GM04504 (cell line): ENCODE data around the gene LCN15.
"Not testable (repeated sequence)": the region's sequence is repeated elsewhere in the genome, so short reads cannot be mapped to it uniquely, and the experiment has no call there.

Source experiments
- DNase-seq: peaks from one replicate; pipeline ENCODE4 v3.0.0-alpha.2; 2012; ENCODE audit warnings: low read depth

LCN15 gene

DNA sequence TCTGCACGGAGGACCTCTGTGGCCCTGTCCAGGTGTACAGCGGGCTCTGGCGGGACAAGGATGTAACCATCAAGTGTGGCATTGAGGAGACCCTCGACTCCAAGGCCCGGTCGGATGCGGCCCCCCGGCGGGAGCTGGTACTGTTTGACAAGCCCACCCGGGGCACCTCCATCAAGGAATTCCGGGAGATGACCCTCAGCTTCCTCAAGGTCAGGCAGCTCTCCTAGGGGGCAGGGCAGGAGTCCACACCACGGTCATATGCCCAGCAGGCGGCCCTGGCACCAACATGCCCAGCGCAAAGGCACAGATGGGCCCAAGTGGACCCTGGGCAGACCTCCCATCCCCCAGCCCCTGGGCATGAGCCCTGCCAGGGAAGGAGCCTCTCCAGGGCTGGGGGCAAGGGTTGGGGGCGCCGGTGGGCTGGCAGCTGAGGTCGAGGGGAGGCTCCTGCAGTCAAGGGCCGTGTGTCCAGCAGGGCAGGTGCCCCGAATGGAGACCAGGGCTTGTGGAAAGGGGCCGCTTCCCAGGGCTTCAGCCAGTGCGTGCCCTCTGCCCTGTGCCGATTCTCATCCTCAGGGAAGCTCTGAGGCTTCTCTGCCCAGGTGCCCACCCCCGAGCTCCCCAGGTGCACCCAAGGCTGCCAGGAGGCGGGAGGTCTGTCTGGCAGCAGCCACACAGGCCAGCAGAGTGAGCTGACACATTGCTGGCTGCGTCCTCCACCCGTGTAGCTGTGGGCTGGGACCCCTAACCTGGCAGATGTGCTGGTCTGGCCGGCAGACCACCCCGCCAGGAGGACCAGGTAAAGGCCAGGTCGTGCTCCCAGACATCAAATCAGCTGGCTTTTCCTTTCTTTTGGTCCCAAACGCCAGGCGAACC lies 42.0 kb downstream of the LCN15 start:
- DNase-seq = no peak

DNA sequence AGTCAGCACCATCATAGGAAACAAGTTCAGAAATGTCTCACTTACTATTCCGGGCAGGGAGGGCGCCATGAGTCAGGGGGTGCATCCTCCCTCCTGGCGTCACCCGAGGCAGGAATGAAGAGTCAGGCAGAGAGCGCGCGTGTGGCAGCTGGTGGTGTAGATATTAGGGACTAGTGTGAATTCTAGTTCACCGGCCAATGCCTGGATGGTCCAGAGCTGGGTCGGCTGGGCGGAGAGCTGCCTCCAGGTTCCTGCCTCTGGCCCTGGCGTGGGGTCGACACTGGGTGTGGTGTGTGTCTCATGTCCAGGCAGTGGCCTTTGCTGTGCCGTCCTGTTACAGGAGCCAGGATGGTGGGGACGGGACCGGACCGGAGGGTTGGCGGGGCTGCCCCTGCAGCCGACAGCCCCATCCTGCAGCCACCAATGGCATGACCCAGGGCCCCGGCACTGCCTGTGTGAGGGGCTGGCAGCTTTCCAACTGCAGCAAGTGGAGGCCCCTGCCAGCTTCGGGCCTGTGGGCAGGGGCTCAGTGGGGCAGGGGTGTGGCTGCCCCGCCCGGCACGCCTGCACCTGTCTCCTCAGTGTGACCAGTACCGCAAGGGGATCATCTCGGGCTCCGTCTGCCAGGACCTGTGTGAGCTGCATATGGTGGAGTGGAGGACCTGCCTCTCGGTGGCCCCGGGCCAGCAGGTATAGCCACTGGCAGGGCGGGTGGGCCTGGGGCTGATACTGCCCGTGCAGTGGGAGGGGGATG lies 42.8 kb downstream of the LCN15 start:
- no peak for DNase-seq

DNA sequence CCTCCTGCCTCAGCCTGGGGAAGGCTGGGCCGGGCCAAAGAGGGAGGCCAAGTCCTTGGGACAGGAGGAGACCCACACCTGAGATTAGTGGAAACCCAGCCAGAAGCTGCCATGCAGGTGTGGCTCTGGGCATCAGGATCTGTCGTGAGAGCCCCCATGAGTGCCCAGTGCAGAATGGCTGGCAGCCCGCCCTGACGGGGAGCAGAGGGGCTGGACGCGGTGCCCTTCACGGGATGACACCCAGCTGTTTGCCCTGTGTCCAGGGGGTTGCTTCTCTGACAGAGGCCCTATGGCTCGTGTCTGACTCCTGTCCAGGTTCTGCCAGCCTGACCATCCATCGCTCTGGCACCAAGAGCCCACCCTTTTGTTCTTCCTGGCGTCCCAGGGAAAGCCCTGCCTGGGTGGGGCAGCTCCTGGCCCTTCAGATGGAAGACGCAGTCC lies 43.4 kb downstream of the LCN15 start:
- DNase-seq = no peak

DNA sequence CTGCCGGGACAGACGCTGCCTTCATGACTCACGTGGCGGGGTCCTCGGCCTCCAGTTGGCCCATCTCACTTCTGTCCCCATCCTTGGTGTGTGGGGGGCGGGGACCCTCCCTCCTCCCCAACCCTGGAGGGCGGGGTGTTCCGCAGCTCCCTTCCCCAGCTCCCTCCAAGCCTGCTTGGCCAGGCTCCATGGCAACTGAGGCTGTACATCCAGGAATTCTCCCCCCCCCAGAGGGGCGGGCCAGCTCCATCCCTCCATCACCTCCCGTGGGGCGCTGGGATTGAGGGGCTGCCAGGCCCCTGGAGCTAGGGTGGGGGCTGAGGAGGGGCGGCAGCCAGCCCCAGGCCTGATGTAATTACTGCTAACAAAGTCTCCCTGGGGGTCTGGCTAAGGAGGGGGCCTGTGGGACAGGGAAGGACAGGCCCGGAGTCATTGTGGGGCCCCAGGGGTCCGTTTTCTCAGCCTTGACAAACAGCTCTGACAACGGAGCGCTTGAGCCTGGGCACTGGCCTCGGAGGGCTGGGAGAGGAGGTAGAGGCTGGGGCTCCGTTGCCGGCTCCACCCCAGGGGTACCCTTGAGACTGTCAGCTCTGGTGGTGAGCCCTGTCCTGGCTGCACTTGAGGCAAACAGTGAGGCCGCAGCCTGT lies 43.9 kb downstream of the LCN15 start:
- no peak for DNase-seq

DNA sequence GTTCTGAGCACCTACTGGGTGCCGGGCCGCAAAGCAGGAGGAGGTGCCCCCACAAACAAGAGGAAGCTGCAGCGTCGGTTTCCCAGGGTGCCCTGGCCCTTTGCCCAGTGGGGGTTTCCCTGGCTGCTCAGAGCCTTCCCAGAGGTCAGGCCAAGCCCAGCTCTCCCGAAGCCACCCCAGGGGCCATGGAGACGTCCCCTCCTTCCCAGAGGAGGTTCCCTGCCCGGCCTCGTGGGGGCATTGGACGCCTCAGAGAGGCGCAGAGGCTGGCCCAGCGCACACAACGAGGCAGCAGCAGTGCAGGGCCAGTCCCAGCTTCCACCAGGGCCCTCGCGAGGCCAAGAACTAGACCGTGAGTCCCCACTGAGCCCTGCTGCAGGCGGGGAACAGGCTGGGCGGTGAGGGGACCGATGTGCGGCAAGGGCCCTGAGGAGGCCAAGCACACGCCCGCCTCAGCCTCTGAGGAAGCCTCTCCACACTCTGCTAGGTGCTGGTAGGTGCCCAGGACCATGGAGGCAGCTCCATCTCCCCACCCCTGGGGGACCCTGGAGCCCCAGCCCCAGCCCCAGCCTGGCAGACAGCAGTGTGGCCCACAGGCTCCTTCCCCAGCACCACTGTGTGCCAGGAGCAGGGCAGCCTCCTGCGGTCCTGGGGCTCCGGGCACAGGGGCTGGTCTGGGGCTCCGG lies 45.0 kb downstream of the LCN15 start:
- no peak for DNase-seq

DNA sequence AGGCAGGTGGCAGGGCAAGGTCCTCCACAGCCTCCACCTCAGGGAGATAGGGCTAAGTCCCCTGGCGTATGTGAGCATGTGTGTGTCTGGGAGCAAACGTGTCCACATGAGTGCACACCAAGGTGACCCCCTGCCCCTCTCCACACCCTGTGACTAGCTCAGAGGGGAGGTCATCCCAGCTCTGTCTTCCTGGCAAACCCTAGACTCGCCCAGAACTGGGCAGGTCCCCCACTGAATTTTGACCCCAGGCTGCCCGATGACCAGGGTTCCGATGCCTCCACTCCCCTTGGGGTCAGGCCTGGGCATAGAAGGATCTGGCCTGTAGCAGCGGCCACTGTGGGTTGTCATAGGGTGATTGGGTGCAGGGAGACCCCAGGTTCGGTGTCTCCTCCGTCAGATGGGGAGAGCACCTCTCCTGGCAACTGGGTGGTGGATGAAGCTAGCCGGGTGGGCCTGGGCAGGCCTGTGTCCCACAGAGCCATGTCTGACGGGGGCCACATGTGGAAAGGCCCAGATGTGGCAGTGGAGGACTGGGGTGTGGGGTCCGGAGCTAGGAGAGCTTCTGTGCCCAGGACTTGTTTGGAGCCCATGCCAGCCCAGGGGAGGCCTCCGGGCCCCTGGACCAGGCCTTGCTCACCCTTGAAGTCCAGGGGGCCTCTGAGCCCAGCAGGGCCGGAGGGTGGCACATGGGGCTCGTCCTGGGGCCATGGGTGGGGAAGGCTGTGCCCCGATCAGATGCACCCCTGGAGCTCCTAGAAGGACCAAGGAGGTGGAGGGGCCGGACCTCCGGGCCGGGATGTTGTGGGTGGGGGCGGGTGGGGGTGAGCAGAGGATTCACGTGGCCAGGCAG lies 45.7 kb downstream of the LCN15 start:
- no peak for DNase-seq

DNA sequence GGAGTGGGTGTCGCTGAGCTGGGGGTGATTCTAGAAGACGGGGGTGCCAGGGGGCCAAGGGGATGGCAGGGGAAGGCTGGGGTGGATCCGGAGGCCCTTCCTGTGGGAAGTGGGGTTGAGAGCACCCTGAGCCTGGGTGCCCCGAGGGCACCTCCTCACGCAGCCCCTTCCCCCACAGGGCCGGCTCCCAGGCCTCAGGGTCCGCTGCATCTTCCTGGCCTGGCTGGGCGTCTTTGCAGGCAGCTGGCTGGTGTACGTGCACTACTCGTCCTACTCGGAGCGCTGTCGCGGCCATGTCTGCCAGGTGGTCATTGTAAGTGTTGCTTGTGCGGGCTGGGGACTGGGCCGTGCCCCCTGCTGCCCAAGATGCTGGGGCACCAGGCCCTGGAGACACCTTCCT lies 46.9 kb downstream of the LCN15 start:
- no peak for DNase-seq

DNA sequence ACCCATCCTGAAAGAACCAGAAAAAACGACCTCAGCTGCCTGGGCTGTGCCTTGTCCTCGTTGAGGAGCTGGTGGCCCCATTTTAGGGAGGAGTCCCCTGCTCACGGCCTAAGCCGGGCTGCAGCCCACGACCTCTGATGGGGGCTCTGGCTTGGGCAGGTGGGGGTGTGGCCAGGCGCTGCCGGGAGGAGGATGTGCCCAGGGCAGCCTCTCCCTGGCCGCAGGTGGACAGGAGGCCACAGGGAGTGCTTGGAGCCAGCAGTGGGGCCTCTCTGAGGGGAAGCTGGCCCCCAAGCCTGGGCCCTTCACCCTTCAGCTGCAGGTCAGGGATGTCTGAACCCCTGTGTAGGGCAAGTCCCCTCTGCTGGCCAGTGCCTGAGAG lies 49.4 kb downstream of the LCN15 start:
- no peak for DNase-seq

DNA sequence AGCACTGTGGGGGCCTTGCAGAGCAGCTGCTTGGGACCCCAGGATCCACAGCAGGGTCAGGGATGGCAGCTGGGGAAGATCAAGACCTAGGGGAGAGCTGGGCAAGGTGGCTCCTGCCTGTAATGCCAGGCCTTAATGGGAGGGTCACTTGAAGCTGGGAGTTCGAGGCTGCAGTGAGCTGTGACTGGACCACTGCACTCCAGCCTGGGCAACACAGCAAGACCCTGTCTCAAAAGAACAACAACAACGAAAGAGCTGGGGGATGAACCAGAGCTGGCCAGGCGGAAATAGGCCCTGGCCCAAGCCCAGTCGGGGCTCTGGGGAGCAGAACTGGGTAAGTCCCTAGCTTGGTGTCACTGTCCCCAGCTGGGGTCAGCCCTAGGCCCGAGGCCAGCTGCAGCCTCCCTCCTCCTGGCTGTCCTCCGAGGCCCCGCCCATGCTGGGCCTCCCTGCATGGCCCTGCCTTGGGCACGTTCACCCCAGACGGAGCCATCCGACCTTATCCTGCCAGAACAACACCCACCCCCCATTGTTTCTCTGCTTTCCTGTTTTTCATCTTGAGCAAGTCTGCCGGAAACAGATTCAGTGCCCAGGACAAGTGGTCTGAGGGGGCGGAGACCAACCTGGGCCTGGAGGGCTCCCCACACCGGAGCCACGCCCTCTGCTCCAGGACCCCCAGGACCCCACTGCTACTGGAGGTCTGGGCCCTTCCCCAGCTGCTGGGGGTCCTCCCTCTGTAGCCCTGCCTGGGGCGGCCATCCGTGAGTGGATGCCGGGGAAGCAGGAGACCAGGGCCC lies 50.0 kb downstream of the LCN15 start:
- no peak for DNase-seq

DNA sequence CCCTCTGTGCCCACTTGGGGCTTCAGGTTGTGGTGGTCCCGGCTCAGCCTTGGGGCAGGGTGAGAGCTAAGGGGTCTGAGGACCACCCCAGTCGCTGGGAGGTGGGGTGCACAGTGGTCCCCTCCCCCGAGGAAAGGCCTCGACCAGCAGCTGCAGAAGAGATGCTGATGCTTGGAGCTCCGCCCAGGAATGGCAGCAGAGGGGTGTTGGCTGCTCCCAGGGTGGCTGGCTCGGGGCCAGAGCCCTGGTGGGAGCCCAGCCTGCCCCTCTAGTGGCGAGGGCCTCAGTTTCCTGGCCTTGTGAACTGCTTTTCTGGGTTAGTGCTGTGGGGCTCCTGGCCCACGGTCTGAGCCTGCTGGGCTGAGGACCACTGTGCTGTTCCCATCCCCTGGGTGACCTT lies 50.8 kb downstream of the LCN15 start:
- no peak for DNase-seq

DNA sequence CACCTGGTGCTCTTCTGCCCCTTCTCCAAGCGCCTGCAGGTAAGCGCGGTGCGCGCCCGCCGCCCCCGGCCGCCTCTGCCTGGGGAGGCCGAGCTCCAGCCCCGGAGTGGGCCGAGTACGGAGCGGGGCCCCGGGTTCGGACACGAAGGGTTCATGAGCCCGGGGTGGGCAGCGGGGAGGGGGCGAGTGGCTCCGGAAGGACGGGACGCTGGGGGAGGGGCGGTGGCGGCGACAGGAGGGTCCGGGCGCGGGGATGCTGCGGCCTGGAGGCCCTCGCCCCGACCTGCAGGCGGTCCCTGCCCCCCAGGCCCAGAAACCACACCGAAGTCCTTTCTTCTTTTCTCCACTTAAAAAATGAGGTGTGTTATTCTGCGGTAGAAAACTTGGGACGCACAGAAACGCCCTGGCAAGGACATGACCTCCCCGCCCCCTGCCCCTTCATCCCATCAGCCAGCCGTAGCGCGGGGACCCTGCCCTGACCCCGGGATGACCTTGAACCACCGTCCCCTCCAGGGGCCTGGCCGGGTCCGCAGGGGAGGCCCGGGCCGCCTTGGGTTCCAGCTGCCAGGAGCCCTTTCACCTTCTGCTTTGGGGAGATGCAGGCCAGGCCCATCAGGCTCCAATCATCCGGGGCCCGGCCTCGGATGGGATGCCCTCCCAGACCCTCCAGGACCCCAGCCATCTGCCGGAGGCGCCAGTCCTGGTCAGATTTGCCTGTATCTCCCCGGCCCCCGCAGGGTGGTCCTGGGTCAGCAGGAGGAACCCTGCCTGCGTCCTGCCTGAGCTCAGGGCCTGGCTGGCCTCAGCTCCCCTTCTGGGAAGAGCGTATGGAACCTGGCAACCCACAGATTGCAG lies 51.4 kb downstream of the LCN15 start:
- no peak for DNase-seq

DNA sequence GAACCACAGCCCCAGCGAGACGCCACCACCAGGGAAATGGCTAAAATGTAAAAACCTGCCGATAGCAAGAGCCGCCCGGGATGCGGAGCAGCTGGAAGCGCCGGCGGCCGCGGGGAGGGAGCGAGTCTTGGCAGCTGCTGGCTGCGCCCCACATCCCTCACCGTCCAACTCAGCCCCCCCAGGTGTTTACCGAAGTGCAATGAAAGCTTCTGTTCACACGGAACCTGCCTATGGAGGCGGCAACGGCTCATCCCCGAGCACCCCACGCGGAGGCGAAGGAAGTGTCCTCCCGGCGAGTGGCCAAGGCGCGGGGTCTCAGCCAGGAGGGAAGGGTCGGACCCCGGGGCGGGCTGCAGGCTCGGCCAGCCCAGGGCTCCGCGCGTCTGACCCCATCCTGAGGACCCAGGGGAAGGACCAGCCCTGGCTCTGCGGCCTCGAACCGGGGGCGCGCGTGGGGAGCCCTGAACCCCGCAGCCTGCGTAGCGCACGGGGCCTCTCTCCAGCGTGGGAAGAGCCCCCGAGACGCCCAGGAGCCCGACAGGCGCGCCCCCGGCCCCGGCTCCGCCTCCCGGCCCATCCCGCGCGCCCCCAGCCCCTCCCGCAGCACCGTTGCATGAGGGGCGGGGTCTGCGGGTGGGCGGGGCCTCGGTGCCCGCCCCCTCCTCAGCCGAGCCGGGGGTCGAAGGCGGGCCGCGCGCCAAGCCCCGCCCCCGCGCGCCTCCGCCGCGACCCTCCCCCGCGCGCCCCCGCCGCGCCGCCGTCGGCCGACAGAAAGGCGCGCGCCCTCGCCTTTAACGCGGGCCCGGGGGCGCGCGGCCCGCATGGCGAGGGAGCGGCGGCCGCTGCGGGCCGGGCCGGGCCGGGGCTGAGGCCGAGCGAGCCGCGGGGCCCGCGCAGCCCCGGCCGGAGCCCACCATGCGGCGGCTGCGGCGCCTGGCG lies 52.3 kb downstream of the LCN15 start, which contains the start of gene DIPK1B:
Gene DIPK1B (plus strand): TSS at position 822 of the 939 bp plus-strand sequence. CDS start 94 bp downstream, at position 916.
- DNase-seq = no peak

DNA sequence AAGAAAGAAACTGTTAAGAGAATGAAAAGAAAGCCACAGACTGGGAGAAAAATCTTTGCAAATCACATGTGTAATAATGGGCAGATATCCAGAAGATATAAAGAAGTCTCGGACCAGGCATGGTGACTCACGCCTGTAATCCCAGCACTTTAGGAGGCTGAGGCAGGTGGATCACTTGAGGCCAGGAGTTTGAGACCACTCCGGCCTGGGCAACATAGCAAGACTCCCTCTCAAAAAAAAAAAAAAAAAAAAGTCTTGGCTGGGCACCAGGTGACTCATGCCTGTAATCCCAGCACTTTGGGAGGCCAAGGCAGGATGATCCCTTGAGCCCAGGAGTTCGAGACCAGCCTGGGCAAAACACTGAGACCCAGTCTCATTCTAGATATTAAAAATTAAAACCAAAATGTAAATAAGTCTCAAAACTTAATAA lies 53.1 kb downstream of the LCN15 start:
- DNase-seq = not testable (repeated sequence)

DNA sequence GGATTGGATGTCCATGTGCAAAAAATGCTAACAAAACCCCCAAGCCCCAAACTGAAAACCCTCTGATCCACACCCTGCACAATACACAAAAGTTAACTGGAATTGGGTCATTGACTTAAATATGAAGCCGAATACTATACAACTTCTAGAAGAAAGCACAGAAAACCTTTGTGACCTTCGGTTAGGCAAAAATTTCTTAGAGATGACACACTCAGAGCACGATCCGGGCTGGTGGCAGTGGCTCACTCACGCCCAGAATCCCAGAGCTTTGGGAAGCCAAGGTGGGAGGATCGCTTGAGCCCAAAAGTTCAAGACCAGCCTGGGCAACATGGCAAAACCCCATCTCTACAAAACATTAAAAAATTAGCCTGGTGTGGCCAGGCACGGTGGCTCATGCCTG lies 53.8 kb downstream of the LCN15 start:
- DNase-seq = no peak
